HK-2 (cell line): ENCODE data around the gene TGM4.

ENCODE experiments used
- DNase-seq: peaks from one replicate; pipeline ENCODE4 v3.0.0-alpha.2; 2018; ENCODE audit not compliant: unreplicated experiment

TGM4 gene

DNA sequence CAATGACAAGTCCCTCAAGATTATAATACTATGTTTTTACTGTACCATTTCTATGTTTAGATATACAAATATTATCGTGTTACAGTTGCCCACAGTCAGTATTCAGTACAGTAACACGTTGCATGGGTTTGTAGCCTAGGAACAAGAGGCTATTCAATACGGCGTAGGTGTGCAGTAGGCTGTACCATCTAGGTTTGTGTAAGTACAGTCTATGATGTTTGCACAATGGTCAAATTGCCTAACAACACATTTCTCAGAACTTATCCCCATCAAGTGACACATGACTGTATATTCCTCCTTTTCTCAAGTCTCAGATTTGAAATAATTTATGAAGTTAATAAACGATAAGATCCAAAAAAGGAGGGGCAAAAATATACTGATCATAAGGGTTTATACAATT is 79.9 kb downstream of the TGM4 start:
- DNase-seq = no peak

DNA sequence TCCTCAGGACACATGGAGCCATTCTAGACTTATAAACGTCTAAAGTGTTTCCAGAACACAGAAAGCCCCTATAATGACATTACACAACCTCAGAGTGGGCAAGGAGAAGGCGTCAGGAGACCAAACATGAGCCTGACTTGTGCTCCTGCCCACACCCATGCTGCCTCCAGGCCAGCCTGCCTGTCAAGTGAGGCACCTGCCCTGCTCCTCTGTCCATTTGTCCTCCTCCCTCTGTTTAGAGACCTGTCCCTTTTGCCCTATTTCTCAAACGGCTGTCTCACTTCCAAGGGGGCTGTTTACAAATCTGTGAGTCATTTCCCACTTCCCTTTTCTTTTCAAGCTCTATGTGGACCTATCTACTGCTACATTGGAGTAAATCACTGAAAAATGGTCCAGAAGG is 80.6 kb downstream of the TGM4 start:
- no peak for DNase-seq

DNA sequence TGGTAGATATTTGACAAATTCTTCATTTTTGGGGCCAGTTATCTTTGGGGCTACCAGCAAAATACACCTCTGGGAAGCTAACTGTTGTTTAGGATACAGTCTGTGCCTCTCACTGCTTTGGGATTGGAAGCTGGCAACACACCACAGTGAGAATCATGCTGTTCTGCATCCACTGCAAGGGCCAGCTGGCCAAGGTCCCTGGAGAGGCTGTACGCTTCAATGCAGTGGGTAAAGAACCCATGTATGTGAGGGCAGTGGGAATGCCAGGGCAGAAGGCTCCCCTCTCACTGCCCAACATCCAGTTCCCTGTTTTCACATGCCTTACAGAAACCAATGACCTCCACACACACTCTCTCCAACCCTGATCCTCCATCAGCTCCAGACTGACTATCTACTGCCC is 81.5 kb downstream of the TGM4 start:
- DNase-seq = no peak

DNA sequence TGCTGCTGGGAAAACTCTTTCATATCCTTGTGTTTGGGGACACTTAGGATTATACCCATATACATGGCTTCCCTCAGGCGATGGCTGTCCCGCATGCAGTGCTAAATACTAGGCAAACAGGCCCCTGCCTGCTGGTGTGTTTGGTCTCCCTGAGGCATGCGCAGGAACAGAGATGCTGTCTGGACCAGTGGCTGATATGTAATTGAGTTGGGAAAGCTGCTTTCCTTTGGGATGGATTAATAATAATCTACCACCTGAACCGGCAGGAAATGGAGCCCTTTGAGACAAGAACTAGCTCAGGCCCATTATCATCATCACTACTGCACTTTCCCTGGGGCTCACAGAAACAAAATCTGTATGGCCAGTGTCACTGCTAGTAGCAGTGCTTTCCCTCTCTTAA is 83.6 kb downstream of the TGM4 start:
- DNase-seq = no peak

DNA sequence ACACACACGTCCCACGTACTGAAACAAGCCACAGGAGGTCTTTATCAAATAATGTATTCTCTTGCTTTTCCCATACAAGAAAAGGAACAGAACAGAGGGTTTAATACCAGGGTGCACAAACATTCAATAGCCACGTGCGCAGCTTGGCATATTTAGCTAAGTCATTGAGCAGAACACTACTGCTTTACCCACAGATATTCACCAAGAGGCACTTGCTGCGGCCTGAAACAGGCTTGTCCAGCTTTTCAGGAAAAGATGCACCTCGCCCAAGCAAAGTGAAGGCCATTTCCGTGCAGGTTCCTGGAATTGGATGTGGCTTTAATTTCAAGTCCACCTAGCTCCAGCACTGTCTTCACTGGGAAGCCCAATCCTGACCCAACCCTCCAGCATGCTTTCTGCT is 84.0 kb downstream of the TGM4 start:
- no peak for DNase-seq

DNA sequence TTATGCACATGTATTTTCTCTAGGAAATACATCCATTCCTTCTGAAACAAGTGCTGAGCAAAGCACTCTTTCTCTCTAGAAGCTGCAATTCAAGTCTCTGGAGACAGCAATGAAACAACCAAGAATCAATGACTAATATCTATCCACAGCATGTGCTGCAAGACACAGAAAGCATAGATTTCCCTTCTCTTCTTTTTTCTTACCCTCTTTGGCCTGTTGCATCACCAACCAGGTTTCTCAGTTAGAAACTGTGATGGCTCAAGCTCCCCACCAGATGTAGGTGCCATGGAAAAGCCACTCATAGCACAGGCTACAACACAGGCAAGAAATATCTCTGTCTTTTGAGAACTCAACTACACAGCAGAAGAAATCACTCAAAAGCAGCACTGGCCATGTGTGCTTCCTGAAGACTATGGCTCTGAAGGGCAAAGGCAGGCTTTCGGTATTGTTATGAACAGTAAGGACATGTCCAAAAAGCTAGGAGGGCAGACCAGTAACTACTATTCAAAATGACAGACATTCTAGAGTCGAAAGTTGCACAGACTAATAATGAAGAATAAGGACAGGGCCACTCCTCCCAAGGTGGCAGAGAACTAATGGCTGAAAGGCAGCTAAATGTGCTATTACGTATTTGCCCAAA is 86.1 kb downstream of the TGM4 start:
- no peak for DNase-seq

DNA sequence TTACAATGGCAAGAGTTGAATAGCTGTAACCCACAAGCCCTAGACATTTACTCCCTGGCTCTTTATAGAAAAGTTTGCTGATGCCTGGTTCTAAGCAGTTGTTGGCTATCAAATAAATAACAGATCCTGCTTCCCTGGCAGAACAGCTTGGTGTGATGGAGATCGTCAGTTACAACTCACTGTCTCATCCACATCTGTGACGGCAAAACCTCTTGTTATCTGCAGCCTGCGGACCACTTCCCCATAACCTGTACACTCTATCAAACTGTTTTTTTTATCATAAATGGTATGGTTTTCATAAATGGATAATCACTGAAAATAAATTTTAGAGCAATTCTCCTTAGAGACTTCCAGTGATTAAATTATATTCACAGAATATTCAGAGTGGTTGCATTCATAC is 87.5 kb downstream of the TGM4 start:
- DNase-seq = no peak

DNA sequence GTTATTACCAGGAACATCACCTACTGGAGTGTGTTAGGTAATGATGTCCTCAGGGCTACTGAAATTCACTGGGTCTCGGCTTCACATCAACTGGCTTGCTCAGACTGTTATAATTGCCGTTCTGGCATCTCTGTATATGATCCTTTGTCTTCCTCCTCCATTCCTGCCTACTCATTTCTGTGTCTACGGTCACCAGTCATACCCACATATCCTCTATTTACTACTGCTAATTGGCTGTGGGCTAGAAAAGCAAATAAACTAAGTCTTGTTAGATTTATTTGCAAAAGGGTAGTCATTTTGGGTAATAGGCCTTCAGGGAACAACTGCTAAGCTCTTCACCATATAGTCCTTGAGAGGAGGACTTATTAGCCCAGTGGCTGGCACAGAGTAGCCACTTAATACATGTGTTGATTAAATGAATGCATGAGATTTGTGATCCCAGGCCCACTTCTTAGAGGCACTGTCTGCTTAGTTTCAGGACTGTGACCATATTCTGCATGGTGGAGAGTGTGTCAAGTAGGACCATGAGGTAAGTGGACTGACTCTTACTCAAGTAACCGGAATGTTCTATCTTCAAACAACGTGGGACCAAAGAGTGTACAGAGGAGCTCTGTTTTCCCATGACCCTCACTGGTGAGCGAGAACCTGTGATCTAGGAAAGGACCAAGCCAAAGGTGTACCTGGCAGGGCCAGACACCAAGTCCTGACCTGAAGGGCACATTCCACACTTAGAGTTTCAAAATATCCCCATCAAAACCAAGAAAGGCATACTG is 88.4 kb downstream of the TGM4 start:
- no peak for DNase-seq

DNA sequence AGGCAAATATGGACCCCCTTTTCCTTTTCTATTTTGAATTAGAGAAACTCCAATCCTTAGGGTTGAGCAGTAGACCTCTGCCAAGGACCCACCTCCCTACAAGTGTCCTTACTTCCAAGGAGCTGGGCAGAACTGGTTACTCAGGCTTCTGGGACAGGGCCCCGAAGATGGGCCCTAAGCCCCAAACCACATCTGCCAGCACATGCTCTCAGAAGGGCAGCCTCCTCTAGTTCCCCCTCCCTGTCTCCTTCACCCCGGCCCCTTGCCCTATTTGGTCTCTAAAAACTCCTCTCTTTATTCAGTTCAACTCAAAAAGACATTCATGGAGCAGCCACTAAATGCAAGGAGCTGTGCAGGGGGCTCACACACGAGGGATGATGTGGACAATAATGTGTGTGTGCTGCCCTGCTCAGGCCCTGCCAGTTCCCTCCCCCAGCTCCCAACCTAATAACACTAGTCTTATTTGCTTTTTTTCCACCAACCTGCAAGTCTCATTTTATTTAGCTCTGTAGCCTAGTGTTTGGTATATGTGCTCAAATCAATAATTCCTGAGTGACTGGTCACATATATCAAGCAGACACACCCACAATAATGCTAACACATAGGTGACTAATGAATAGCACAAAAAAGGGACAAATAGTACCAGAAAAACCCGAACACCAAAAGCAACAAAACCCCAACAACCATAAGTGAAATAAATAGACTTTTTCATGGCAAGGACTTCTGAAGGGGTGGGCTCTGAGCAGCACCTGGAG is 89.3 kb downstream of the TGM4 start:
- DNase-seq = no peak
